Activated naive CD4-positive, alpha-beta T cell treated with anti-CD3 and anti-CD28 coated beads for 36 hours (primary cell): ENCODE results near the gene RASL11B. TPM values are rescaled to one million over a fixed set of nuclear protein-coding genes. Genes with fewer than 3 reads are reported as not detected.

Source experiments
- CTCF ChIA-PET: fragments of 350-600 bp; sonication (Branson Sonifier 250); formaldehyde crosslinking; loops from one replicate; lab custom pipeline; 2021; ENCODE audit warnings: antibody characterized with exemption; lab: Charles Lee
- DNase-seq: peaks from one replicate; pipeline ENCODE4 v3.0.0-alpha.2; 2020
- H3K27ac Mint-ChIP-seq: one replicate; pipeline ENCODE4 v1.8.0; 2021; ENCODE audit warnings: mild to moderate bottlenecking, mixed read lengths
- H3K27me3 Mint-ChIP-seq: one replicate; pipeline ENCODE4 v1.8.0; 2021; ENCODE audit warnings: low read depth, mixed read lengths
- H3K36me3 Mint-ChIP-seq: one replicate; pipeline ENCODE4 v1.8.0; 2021; ENCODE audit warnings: low read depth, mixed read lengths
- H3K4me1 Mint-ChIP-seq: one replicate; pipeline ENCODE4 v1.8.0; 2021; ENCODE audit warnings: low read depth, mixed read lengths
- H3K4me3 Mint-ChIP-seq: one replicate; pipeline ENCODE4 v1.8.0; 2021; ENCODE audit warnings: mild to moderate bottlenecking, moderate library complexity, mixed read lengths
- H3K9me3 Mint-ChIP-seq: one replicate; pipeline ENCODE4 v1.8.0; 2021; ENCODE audit warnings: mixed read lengths
- intact Hi-C: fragments of 100-400 bp; cut with micrococcal nuclease; formaldehyde crosslinking; loops from one replicate; pipeline ENCODE4 v1.15.1; 2023
- total RNA-seq, 2 experiments: library from RNA; stranded (reverse); gene quantifications; one replicate each; pipeline ENCODE4 v1.2.3, GENCODE V29; 2021

RASL11B gene
- total RNA-seq, 2 experiments from 2014 or later, result 0.24 TPM; not detected in 1

DNA sequence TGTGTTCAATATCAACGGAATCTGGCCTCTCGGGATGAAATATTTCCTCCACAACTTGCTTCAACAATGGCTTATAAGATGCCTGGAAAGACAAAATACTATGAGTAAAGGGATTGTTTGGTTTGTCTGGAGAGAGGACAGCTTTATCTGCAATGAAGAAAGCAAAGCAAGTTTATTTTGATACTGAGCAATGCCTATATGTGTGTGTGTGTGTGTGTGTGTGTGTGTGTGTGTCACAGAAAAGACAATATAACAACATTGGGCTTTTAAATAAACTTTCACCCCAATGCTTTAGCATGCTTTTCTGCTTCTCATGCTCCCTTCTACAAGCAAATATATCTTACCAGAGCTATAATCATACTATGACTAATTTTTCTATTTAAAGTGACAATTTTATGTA, 45.4 kb downstream of the RASL11B start:
- no peak for DNase-seq
- CTCF ChIA-PET, result no interaction called here
- H3K27ac Mint-ChIP-seq, result no peak overlapping the region
- no peaks in the 10 kb centered on the region for H3K27me3 Mint-ChIP-seq
- H3K36me3 Mint-ChIP-seq, result peaks cover 45% of the 10 kb centered on the region
- H3K4me3 Mint-ChIP-seq, result no peak overlapping the region
- no peaks in the 10 kb centered on the region for H3K9me3 Mint-ChIP-seq
- intact Hi-C loops, result no loop called here
- peaks cover 5% of the 10 kb centered on the region for H3K4me1 Mint-ChIP-seq

DNA sequence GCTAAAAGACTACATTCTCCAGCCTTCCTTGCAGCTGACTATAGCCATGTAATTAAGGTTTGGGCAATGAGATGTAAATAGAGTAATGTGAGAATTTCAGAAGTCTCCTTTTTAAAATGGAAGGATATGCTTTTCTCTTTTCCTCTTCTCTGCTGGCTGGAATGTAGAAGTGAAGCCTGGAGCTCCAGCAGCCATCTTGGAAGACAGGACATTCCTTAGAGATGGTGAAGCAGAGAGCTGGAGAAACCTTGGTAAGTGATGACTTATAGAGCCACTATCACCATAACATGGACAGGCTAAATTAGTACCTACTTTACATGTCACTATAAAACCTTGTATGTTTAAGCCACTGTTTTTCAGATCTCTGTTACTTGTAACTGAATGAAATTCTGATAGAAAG, 48.0 kb downstream of the RASL11B start:
- DNase-seq, result no peak
- CTCF ChIA-PET, result interaction anchor here (1.1 kb wide), 1 partner anchor 72 kb away, joined by 3 read pairs; no protein-coding TSS in a partner anchor

DNA sequence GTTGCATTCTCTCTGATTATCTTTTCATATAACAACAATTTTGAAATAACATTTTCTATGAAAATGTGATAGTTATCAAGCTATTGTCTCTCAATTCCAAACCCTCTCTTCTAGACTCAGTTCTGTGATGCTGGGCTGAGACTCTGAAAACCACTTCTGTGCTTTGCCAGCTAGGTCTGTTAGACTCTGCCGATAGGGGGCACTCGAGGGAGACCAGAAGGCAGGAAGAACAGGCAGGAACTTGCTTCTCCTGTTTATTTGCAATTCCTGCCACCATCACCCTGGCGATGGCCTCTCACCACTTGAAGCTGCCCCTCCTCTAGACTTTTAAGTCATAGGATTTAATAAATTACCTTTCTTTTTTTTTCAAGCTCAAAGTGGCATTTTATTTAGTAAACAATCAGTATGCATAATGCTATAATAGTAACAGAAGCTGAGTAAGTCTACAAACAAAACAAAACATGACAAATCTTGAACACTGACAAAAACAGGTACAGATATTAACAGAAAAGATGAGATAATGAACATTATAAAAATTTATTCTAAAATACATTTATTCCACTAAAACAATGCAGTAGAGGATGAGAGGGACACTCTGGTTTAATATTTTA, 49.7 kb downstream of the RASL11B start:
- no peak overlapping the region for H3K4me3 Mint-ChIP-seq
- H3K4me1 Mint-ChIP-seq, result peaks cover 5% of the 10 kb centered on the region
- no peaks in the 10 kb centered on the region for H3K9me3 Mint-ChIP-seq
- H3K27me3 Mint-ChIP-seq, result no peaks in the 10 kb centered on the region
- CTCF ChIA-PET, result interaction anchor here (0.6 to 1.5 kb wide), 19 partner anchors 9 to 1279 kb away, joined by 3 to 11 read pairs (median 4); no protein-coding TSS in a partner anchor
- intact Hi-C loops, result loop anchor here (1.0 kb wide), 1 partner anchor 72 kb away; no protein-coding TSS in a partner anchor
- no peak overlapping the region for H3K27ac Mint-ChIP-seq
- peak; percentile 85 for DNase-seq
- peaks cover 18% of the 10 kb centered on the region for H3K36me3 Mint-ChIP-seq

More for the DNA sequence above, 48.0 kb downstream of the RASL11B start:
- H3K9me3 Mint-ChIP-seq, result no peaks in the 10 kb centered on the region
- peaks cover 5% of the 10 kb centered on the region for H3K4me1 Mint-ChIP-seq
- H3K27me3 Mint-ChIP-seq, result no peaks in the 10 kb centered on the region
- H3K36me3 Mint-ChIP-seq, result peaks cover 28% of the 10 kb centered on the region
- no peak overlapping the region for H3K27ac Mint-ChIP-seq
- no peak overlapping the region for H3K4me3 Mint-ChIP-seq
- intact Hi-C loops, result no loop called here

DNA sequence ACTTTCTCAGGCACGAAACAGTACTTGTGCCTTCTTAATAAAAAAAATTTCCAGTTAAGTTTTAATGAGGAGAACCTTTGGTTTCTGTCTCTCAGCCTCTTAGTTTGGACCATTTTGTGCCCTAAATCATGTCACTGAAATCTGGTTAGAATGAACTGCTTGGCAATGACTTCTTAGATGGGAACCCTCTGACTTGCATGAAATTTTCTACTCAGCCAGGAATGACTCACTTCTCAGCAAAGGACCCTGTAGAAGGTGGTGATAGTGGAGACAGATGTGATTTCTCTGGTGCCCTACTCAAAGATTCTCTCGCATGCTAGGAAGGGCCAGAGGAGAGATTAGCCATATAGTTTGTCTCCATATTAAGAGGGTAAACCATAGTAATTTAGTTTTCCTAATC, 50.5 kb downstream of the RASL11B start:
- CTCF ChIA-PET, result interaction anchor here (0.6 to 1.5 kb wide), 4 partner anchors 11 to 1278 kb away, joined by 3 to 11 read pairs (median 4); no protein-coding TSS in a partner anchor
- Mint-ChIP-seq H3K4me3 (no peak overlapping the region), H3K27me3 (no peaks in the 10 kb centered on the region), H3K9me3 (no peaks in the 10 kb centered on the region), H3K36me3 (peaks cover 12% of the 10 kb centered on the region), H3K27ac (no peak overlapping the region), H3K4me1 (peaks cover 5% of the 10 kb centered on the region)
- intact Hi-C loops, result no loop called here
- DNase-seq, result no peak

DNA sequence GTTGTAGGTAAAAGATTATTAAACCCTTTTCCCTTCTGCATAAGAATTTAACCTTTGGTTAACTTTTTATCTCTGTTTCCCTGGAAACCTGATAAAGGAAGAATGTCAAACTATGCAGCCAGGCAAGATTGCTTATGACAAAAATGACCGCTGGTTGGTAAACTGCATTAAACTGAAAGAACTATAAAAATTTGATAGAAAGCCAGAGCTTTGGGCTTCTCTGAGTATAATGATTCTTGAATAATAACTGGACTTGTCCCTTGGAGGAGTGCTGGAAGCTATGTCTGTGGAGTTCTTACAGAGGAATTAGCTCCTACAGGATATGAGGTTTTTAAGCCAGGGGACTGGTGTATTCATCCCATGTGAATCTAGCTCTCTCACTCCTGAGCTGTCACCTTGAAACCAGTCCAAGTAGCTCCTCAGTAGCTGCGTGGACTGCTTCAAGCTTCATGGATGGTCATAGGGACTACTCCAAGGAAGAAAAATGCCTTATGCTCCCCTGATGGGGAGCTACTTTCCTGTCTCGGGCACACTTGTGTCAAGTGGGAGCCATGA, 52.0 kb downstream of the RASL11B start:
- Mint-ChIP-seq H3K36me3 (peaks cover 12% of the 10 kb centered on the region), H3K27me3 (no peaks in the 10 kb centered on the region), H3K9me3 (no peaks in the 10 kb centered on the region), H3K4me1 (peaks cover 5% of the 10 kb centered on the region), H3K4me3 (no peak overlapping the region), H3K27ac (no peak overlapping the region)
- DNase-seq, result no peak
- CTCF ChIA-PET, result interaction anchor here (0.6 to 1.7 kb wide), 3 partner anchors 20 to 809 kb away, joined by 3 read pairs; no protein-coding TSS in a partner anchor
- intact Hi-C loops, result no loop called here

DNA sequence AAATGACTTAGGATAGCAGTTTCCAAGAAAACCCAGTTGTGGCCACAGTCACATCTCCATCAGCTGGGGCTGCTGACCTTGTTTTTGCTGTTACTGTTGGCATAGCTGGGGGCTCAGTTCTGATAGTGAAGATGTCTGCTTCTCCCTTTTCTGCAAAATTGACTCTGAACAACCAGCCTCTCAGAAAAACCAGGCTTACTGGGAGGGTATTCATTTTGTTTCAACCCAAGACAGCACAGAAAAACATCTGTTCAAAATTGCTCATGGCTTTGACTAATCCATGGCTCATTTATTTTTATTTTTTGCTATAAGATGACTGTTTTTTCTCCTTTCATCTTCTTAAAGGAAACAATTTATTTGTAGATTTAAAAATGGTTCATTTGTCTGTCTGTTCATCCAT, 53.1 kb downstream of the RASL11B start:
- no peak overlapping the region for H3K4me3 Mint-ChIP-seq

DNA sequence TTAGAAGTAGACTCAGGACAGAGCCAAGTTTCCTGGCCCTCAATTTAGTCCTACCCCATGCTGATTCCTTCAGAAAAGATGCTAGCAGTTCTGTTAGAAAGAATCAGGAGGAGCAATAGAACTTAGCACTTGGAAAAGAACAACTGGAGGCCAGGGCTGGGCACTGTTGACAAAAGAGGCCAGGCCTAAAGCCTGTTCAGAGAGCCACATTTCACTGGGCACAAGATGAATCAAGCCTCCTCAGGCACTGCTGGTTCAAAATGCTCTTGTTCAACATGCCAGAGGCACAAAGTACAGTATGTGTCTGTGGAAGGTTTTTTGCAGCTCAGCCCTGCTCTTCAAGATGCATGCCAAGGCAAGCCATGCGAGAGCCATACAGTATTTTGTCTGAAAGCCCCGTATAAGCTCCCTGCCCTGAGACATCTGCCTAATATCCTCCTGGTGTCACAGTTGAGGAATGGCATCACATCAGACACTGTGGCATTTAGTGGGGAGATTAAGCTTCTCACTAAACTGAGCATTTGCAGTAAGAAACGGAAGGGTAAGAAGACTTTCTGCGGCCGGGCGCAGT, 53.7 kb downstream of the RASL11B start:
- CTCF ChIA-PET, result interaction anchor here (1.7 kb wide), 1 partner anchor 66 kb away, joined by 3 read pairs; no protein-coding TSS in a partner anchor
- intact Hi-C loops, result no loop called here
- no peak overlapping the region for H3K4me3 Mint-ChIP-seq
- H3K4me1 Mint-ChIP-seq, result peaks cover 5% of the 10 kb centered on the region
- H3K9me3 Mint-ChIP-seq, result no peaks in the 10 kb centered on the region
- no peak overlapping the region for H3K27ac Mint-ChIP-seq
- no peaks in the 10 kb centered on the region for H3K27me3 Mint-ChIP-seq
- no peak for DNase-seq
- peaks cover 13% of the 10 kb centered on the region for H3K36me3 Mint-ChIP-seq

More for the DNA sequence above, 53.1 kb downstream of the RASL11B start:
- Mint-ChIP-seq H3K4me1 (peaks cover 5% of the 10 kb centered on the region), H3K9me3 (no peaks in the 10 kb centered on the region), H3K27ac (no peak overlapping the region), H3K36me3 (peaks cover 13% of the 10 kb centered on the region), H3K27me3 (no peaks in the 10 kb centered on the region)
- no peak for DNase-seq
- CTCF ChIA-PET, result interaction anchor here (1.7 kb wide), 1 partner anchor 67 kb away, joined by 3 read pairs; no protein-coding TSS in a partner anchor
- intact Hi-C loops, result no loop called here

Other genes with a start within 250 kb of the RASL11B start
- gene USP46, start 203.0 kb upstream of the RASL11B start, total RNA-seq, result 1 to 10 TPM; 1.7 to 1.9 TPM
- under 1 TPM; 0.14 to 0.32 TPM for gene ERVMER34-1, start 110.9 kb upstream of the RASL11B start, total RNA-seq